ENCODE data around the gene NDUFV1.
A peak's percentile ranks its signal among the peaks of the same experiment; 100 is the strongest.
"Not testable (repeated sequence)": the region's sequence is repeated elsewhere in the genome, so short reads cannot be mapped to it uniquely, and the experiment has no call there.

The NDUFV1 gene

GRCh38 chr11:67628710-67629385, 22.1 kb downstream of the NDUFV1 start:
- no peak for DNase-seq

DNA sequence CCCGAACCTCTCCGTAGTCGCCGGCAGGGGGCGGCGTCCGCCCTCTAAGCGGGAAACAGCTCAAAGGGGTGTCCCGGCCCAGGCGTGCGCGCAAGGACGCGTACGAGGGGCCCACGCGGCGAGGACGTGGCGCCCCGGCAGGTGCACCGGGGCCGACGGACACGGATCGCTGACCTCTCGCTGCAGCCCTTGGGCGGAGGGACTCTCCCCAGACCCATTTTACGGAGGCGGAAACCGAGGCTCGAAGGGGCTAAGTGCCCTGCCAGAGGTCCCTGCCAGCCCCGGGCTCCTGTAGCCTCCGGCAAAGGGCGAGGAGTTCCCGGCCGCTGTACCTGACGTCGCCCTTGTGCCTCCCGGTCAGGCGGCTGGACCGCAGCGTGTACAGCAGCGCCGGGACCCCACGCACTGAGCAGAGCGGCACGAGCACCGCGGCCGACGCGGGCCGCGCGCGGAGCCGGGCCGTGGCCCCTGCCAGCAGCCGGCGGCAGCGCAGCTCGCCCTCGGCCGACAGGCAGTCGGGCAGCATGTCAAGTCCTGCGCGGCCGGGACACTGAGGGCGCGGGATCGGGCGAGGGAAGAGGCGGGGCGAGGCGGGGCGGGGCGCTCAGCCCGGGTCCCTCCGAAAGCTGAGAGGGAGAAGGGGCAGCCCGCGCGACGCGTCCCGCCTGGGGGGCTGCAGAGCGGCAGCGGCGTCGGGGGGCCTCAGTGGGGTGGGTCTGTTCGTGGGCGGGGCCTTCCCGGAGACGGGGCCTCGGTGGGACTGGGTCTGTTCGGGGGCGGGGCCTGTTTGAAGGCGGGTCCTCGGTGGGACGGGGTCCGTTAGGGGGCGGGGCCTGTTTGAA, 22.9 kb downstream of the NDUFV1 start, which contains the start of gene NUDT8:
Gene NUDT8 (minus strand): TSS at position 552 of the 842 bp plus-strand sequence. CDS start 26 bp downstream, at position 526.
- DNase-seq: peak; percentile 69 to 84

DNA sequence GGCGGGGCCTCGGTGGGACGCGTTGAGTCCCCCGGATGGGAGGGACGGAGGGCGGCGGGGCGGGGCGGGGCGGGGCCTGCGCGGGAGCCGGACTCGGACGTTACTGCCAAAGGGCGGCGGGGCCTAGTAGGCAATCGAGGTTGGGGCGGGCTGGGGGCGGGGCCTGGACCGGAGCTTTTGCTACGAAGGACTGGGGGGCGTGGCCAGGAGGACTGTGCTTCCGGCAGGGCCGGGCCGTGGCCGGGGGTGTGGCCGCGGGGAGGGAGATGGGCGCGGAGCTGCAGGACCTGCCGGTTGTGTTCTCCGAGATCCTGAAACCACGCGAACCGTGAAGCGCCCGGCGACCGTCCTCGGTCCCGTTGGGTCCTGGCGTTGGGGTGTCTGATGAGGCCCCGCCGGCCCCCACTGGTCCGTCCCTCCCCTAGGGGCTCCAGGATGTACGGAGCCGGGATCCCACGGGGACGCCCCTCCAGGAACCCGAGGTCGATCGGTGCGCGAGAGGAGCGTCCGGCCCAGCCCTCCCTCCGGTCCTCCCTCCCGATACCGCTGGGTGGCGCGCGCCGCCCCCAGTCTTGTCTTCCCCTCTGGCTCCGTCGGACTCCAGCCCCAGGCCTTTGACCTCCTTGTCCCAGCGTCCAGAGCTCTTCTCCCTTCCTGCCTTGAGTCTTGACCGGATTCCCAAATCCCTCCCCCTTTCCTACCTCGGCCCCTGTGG, 23.6 kb downstream of the NDUFV1 start:
- peak; percentile 98 to 99 for DNase-seq

- no peak for DNase-seq
These were observed 24.2 kb downstream of the NDUFV1 start for GRCh38 chr11:67630943-67631331.

GRCh38 chr11:67631411-67631810, 24.7 kb downstream of the NDUFV1 start:
- no peak for DNase-seq

DNA sequence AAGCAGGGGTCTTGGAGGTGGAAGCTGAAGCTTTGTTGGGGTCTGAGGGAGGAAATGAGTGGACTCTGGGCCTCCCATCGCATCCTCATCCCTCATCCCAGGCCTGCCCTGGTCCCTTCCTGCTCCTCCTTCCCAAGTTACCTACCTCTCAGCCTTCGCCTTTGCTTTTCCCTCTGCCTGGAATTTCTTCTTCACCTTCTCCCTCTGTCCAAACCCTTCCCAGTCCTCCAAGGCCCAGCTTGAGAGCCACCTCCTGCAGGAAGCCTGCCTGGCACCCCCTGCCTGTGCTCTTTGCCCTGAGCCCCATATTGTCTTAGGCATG, 25.1 kb downstream of the NDUFV1 start:
- no peak for DNase-seq

DNA sequence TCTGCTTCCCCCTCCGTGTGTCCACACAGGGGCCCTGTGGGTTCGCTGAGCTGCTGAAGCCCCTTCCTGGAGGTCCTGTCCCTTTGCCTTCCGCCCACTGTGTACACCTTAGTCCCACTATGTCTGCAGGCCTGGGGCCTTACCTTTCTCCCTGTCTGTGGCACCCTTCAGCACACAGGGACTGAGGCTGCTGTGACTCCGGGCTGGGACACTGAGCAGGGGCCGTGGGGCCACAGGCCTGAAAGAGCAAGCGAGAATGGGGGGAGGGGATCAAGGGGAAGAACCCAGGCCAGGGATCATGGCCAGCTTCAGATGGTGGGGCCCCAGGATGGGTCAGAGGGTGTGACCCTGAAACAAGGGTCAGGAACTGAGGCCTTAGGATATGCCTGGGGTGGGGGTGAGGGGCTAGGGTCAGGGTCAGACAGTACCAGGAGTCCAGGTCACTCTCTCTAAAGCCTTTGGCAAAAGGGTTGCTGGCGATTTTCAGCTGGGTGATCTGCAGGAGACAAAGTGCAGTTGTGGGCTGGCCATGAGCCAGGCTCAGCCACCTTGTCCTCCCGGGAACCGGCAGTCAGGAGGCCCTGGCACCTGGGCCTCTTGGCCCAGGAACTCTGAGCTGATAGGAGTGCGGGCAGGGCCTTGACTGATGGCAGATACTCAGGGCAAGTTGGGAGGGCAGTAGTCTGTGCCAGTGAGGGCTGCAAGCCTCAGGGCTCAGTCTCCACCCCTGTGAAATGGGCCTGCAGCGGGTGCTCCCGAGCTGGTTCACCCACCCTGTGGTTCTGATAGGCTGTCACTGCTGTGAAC, 25.6 kb downstream of the NDUFV1 start:
- DNase-seq: no peak

- DNase-seq: no peak
These were observed 26.4 kb downstream of the NDUFV1 start for GRCh38 chr11:67632982-67633755.

DNA sequence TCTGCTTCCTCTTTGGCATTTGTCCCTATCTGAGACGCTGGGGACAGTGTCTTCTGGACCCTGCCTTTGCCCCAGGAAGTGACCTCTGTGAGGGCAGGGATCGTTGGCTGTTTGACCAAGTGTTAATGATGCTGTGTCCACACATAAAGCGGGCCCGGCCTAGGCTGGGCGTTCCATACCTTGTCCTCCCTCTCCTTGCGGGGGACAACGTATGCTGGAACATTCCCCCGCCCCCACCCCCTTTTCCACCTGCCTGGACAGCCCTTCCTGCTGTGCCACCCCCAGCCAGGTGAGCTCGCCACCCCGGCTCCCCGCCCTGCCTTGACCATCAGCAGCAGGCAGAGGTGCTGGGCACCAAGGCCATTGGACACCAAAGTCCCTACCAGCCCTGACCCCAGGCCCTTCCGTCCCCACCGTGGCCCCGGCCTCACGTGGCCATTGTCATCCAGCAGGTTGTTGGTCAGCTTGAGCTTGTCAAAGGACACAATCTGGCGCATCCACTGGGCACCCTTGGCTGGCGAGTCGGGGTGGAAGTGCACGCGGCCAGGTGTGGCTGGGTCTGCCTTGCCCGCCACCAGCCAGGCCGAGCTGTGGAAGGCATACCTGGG, 27.1 kb downstream of the NDUFV1 start:
- no peak for DNase-seq

DNA sequence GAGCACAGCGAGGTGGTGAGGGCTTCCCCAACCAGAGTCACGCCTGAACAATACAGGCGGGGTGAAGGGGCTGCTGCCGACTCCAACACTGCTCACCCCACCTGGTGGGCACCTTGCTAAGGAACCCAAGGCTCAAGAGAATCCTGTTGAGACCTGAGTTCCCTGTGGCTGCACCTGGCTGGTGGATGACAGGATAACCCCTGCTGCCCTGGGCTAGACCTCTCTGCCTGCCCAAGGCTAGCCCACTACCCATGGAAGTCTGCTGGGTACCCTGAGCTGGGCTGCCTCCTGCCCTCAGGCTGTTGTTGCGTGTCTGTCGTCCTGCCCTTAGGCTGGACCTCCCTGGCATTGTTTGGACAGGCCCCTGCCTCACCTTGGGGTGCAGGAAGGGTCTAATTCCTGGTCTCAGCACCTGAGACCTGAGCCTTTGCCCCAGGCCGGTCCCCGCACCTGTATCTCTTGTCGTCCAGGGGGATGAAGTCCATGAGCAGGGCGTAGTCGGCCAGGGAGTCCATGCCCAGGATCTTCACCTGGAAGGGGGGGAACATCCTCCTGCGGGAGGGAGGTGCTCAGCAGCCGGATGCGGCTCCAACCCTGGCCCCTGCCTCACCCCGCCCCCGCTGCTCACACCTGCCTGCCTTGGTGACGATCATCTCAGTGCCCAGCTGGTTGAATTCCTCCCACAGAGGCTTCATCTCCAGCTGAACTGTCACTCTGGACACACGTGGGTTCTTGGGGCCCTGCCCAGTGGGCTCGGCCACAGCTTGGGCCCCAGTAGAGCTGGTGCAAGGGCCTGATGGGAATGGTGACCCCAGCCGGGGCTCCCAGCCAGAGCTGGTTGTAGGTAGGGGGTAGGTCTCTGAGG, 27.9 kb downstream of the NDUFV1 start:
- no peak for DNase-seq

DNA sequence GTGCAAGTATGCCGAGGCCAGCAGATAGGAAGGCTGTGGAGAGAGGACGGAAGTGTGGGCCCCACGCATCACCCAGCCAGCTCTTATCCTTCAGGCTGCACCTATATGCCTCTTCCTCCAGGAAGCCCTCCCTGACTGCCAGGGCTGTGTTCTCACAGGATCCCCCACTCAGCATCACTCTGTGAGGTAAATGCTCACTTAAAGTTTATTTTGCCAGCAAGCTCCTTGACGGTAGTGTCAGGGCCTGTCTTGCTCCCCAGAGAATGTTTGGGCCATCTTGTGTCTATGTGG, 28.4 kb downstream of the NDUFV1 start:
- DNase-seq: no peak

DNA sequence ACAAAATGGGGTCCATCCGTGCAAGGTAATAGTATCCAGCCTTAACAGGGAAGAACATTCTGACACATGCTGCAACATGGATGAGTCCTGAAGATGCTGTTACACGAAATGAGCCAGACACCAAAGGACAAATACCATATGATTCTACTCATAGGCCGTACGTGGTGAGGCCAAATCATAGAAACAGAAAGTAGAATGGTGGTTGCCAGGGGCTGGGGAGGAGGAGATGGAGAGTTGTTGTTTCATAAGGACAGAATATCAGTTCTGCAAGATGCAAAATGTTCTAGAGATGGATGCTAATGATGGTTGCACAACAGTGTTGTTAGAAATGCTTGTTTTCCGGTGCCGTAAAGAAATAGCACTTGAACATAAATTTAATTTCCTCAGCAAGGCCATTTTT, 30.2 kb downstream of the NDUFV1 start:
- no peak for DNase-seq

- not testable (repeated sequence) for DNase-seq
These were observed 30.7 kb downstream of the NDUFV1 start for GRCh38 chr11:67637441-67637840.

GRCh38 chr11:67638535-67639437, 32.0 kb downstream of the NDUFV1 start:
- DNase-seq: no peak

- DNase-seq: no peak
These were observed 32.7 kb downstream of the NDUFV1 start, which contains the start of gene TBX10 for GRCh38 chr11:67639438-67639859. Gene TBX10, minus strand, starts transcription at chr11:67639763. Its CDS starts 291 bp downstream, at chr11:67639472.

DNA sequence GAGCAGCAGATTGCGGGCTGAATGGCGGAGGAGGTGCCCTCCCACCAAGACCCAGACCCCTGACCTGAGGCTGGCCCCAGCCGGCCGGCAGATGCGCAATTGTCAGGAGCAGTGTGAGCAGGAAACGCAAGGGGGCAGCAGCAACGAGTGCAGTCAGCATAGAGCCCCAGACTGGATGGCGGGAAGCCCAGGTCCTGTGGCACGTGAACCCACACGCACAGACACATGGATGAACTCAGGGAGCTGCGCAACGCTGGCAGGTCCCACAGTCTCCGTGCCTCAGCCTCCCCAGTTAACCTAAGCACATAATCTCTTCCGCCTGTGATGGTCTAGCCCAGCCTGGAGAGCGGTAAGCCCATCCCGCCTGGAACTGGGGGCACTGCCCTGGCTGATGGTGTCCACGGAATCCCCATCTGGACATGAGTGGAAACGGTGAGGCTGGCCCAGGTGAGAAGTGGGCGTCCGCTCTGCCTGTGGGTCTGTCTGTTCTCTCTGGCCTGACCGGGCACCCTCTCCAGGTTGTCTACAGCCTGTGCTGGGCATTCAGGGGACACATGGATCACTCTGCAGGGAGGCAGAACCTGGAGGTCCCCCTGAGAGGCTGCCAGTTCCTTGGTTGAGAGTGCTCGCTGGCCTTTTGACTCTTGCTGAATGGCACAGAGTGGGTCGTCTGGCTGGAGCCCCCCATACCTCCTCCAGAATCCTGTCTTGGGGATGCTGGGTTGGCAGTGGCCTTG, 33.5 kb downstream of the NDUFV1 start:
- peak in 1 of 2 experiments; percentile 48 for DNase-seq

DNA sequence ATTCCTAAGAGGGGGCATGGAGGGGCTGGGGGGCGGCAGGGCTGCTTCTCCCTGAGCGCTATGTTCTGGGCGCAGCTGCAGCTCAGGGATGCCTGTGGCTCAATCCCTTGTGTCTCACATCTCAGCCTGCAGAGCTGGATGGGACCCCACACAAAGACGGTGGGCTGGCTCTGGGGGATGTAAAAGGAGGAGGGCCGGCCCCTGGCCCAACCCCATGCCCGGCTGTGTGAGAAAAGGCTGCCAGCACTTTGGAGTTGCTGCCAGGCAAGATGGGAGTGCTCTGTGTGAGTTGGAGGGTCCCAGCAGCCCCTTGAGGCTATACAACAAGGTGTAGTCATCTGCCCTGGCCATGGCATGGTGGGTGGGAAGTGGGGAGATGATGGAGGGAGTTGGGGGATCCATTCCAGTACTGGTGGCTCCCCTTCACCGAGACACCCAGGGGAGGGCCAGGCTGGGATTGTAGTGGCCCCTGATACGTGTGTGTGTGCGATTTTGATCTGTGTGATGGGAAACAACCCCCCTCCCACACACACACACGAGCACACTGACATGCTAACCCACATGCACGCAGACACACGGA, 34.1 kb downstream of the NDUFV1 start:
- no peak for DNase-seq

All from NCI-H446 (cell line).